Measurements from ENCODE around the gene BST1. TPM values are rescaled to one million over a fixed set of nuclear protein-coding genes. Genes with fewer than 3 reads are reported as not detected.

The BST1 gene
- total and polyA plus RNA-seq, 2 experiments from 2014 or later: 0.99 to 1.8 TPM

GRCh38 chr4:15742083-15742582 is 39.3 kb downstream of the BST1 start (continued):
- TF ChIP-seq, protein P1, sequence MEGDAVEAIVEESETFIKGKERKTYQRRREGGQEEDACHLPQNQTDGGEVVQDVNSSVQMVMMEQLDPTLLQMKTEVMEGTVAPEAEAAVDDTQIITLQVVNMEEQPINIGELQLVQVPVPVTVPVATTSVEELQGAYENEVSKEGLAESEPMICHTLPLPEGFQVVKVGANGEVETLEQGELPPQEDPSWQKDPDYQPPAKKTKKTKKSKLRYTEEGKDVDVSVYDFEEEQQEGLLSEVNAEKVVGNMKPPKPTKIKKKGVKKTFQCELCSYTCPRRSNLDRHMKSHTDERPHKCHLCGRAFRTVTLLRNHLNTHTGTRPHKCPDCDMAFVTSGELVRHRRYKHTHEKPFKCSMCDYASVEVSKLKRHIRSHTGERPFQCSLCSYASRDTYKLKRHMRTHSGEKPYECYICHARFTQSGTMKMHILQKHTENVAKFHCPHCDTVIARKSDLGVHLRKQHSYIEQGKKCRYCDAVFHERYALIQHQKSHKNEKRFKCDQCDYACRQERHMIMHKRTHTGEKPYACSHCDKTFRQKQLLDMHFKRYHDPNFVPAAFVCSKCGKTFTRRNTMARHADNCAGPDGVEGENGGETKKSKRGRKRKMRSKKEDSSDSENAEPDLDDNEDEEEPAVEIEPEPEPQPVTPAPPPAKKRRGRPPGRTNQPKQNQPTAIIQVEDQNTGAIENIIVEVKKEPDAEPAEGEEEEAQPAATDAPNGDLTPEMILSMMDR (conservative IDR thresholded peaks at IDR 0.05; ENCODE audit: low read depth in 2 of 2): no peak

DNA sequence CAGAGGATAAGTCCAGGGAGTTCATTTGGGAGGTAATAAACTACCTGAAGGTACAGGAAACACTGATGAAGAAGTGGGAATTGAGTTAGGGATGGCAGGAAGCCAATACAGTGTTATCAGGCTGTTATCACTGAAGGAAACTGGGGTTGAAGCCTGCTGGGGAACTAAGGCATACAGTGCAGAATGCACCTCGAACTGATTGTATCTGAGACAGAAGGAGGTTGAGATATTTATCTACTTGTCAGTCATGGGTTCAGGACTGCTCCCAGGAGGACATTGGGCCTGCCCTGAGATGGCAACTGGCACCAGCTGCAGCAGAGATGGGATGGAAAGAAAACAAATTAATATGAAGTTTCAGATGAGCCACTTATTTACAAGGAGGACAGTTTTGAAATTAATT is 39.8 kb downstream of the BST1 start:
- no peak overlapping the region for H3K27ac ChIP-seq (ENCODE audit: low read depth)
- no peak for ATAC-seq
- no peaks in the 10 kb centered on the region for H3K27me3 ChIP-seq (ENCODE audit: insufficient read depth)
- H4K20me1 ChIP-seq (replicated peaks; ENCODE audit: insufficient read depth): no peaks in the 10 kb centered on the region
- H3K4me3 ChIP-seq: no peak overlapping the region
- no peak overlapping the region for H3K4me2 ChIP-seq
- H3K36me3 ChIP-seq (ENCODE audit: insufficient read depth): no peaks in the 10 kb centered on the region
- no peaks in the 10 kb centered on the region for H3K79me2 ChIP-seq (replicated peaks; ENCODE audit: insufficient read depth)
- no peaks in the 10 kb centered on the region for H3F3A ChIP-seq (replicated peaks; ENCODE audit: low read depth)
- no peak overlapping the region for H3K27ac Mint-ChIP-seq
- no peak overlapping the region for H2AFZ ChIP-seq
- H3K4me1 Mint-ChIP-seq: no peaks in the 10 kb centered on the region
- DNase-seq (ENCODE audit: low spot score): no peak
- H3K9me3 Mint-ChIP-seq: peaks cover 3% of the 10 kb centered on the region; the same call in 1 of the 3 replicates
- no peaks in the 10 kb centered on the region for H3K9me2 ChIP-seq (ENCODE audit: insufficient read depth)
- H3K36me3 Mint-ChIP-seq (ENCODE audit: low read depth): 0 out of 3 replicates have a peak, but pooled peaks cover 2% of the 10 kb centered on the region
- H3K27me3 Mint-ChIP-seq (ENCODE audit: insufficient read depth, low read depth, poor library complexity): peaks cover 6% of the 10 kb centered on the region
- no peak overlapping the region for H3K4me3 Mint-ChIP-seq
- no peaks in the 10 kb centered on the region for H3K4me1 ChIP-seq (ENCODE audit: insufficient read depth)
- no peak for TF ChIP-seq ETS1 (IDR thresholded peaks at IDR 0.05)
- TF ChIP-seq POLR2AphosphoS5 (IDR thresholded peaks at IDR 0.05; ENCODE audit: low read depth): no peak
- TF ChIP-seq, protein P2, sequence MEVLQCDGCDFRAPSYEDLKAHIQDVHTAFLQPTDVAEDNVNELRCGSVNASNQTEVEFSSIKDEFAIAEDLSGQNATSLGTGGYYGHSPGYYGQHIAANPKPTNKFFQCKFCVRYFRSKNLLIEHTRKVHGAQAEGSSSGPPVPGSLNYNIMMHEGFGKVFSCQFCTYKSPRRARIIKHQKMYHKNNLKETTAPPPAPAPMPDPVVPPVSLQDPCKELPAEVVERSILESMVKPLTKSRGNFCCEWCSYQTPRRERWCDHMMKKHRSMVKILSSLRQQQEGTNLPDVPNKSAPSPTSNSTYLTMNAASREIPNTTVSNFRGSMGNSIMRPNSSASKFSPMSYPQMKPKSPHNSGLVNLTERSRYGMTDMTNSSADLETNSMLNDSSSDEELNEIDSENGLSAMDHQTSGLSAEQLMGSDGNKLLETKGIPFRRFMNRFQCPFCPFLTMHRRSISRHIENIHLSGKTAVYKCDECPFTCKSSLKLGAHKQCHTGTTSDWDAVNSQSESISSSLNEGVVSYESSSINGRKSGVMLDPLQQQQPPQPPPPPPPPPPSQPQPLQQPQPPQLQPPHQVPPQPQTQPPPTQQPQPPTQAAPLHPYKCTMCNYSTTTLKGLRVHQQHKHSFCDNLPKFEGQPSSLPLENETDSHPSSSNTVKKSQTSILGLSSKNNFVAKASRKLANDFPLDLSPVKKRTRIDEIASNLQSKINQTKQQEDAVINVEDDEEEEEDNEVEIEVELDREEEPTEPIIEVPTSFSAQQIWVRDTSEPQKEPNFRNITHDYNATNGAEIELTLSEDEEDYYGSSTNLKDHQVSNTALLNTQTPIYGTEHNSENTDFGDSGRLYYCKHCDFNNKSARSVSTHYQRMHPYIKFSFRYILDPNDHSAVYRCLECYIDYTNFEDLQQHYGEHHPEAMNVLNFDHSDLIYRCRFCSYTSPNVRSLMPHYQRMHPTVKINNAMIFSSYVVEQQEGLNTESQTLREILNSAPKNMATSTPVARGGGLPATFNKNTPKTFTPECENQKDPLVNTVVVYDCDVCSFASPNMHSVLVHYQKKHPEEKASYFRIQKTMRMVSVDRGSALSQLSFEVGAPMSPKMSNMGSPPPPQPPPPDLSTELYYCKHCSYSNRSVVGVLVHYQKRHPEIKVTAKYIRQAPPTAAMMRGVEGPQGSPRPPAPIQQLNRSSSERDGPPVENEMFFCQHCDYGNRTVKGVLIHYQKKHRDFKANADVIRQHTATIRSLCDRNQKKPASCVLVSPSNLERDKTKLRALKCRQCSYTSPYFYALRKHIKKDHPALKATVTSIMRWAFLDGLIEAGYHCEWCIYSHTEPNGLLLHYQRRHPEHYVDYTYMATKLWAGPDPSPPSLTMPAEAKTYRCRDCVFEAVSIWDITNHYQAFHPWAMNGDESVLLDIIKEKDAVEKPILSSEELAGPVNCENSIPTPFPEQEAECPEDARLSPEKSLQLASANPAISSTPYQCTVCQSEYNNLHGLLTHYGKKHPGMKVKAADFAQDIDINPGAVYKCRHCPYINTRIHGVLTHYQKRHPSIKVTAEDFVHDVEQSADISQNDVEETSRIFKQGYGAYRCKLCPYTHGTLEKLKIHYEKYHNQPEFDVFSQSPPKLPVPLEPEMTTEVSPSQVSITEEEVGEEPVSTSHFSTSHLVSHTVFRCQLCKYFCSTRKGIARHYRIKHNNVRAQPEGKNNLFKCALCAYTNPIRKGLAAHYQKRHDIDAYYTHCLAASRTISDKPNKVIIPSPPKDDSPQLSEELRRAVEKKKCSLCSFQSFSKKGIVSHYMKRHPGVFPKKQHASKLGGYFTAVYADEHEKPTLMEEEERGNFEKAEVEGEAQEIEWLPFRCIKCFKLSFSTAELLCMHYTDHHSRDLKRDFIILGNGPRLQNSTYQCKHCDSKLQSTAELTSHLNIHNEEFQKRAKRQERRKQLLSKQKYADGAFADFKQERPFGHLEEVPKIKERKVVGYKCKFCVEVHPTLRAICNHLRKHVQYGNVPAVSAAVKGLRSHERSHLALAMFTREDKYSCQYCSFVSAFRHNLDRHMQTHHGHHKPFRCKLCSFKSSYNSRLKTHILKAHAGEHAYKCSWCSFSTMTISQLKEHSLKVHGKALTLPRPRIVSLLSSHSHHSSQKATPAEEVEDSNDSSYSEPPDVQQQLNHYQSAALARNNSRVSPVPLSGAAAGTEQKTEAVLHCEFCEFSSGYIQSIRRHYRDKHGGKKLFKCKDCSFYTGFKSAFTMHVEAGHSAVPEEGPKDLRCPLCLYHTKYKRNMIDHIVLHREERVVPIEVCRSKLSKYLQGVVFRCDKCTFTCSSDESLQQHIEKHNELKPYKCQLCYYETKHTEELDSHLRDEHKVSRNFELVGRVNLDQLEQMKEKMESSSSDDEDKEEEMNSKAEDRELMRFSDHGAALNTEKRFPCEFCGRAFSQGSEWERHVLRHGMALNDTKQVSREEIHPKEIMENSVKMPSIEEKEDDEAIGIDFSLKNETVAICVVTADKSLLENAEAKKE (CRISPR knock-in tag; IDR thresholded peaks at IDR 0.05): no peak
- no peak for TF ChIP-seq NANOG (IDR thresholded peaks at IDR 0.05; ENCODE audit: borderline replicate concordance)
- TF ChIP-seq JUNB (IDR thresholded peaks at IDR 0.05; ENCODE audit: unreplicated experiment): no peak

Data from GM23338 (cell line).